Caco-2 (cell line): Measurements from ENCODE around the gene SMIM44. TPM values are rescaled to one million over a fixed set of nuclear protein-coding genes. Genes with fewer than 3 reads are reported as not detected.

Source experiments
- BruUV-seq: library from RNA; stranded (reverse); fragments of 400-500 nt; replicated peaks from 2 replicates; lab custom pipeline; 2021; lab: Mats Ljungman, UMichigan
- CTCF ChIA-PET: fragments of 300-600 bp; sonication (Branson Sonifier 250); formaldehyde crosslinking; loops from one replicate; lab custom pipeline; 2022; ENCODE audit warnings: antibody characterized with exemption; lab: Charles Lee
- POLR2A ChIA-PET: fragments of 300-600 bp; sonication (Branson Sonifier 250); formaldehyde crosslinking; loops from one replicate; lab custom pipeline; 2022; ENCODE audit warnings: antibody characterized with exemption; lab: Charles Lee
- DNase-seq, 2 experiments: peaks; one replicate each; pipeline versions ENCODE4 v3.0.0 to v3.0.0-alpha.2; 2020 to 2022
- H3K27me3 ChIP-seq: replicated peaks from 2 replicates; pipeline ENCODE4 v1.6.0; 2011; ENCODE audit warnings: low read length; ENCODE audit not compliant: control insufficient read depth, insufficient read depth
- H3K36me3 ChIP-seq: 2 replicates; pipeline ENCODE4 v1.5.1; 2011; ENCODE audit warnings: low read length; ENCODE audit not compliant: control insufficient read depth, insufficient read depth
- H3K4me1 ChIP-seq: fragments of 250-450 bp; sonication (Bioruptor Pico); 2 replicates; pipeline ENCODE4 v1.5.1; 2020; ENCODE audit warnings: mild to moderate bottlenecking
- H3K4me3 ChIP-seq: 2 replicates; pipeline ENCODE4 v1.5.1; 2011; ENCODE audit warnings: low read depth, mild to moderate bottlenecking, control low read depth, low read length
- H3K9me3 ChIP-seq: fragments of 250-450 bp; sonication (Bioruptor Pico); 2 replicates; pipeline ENCODE4 v1.5.1; 2020; ENCODE audit warnings: mild to moderate bottlenecking, moderate library complexity
- H3K27ac Mint-ChIP-seq: one replicate; pipeline ENCODE4 v1.8.0; 2022; ENCODE audit warnings: mixed read lengths; ENCODE audit not compliant: unreplicated experiment
- H3K27me3 Mint-ChIP-seq: one replicate; pipeline ENCODE4 v1.8.0; 2022; ENCODE audit warnings: mixed read lengths; ENCODE audit not compliant: insufficient read depth, unreplicated experiment
- H3K36me3 Mint-ChIP-seq: one replicate; pipeline ENCODE4 v1.8.0; 2022; ENCODE audit warnings: mild to moderate bottlenecking, mixed read lengths; ENCODE audit not compliant: insufficient read depth, unreplicated experiment
- H3K4me1 Mint-ChIP-seq: one replicate; pipeline ENCODE4 v1.8.0; 2022; ENCODE audit warnings: low read depth, mixed read lengths; ENCODE audit not compliant: unreplicated experiment
- H3K4me3 Mint-ChIP-seq: one replicate; pipeline ENCODE4 v1.8.0; 2022; ENCODE audit warnings: mild to moderate bottlenecking, moderate library complexity, mixed read lengths; ENCODE audit not compliant: unreplicated experiment
- H3K9me3 Mint-ChIP-seq: one replicate; pipeline ENCODE4 v1.8.0; 2022; ENCODE audit warnings: mixed read lengths; ENCODE audit not compliant: unreplicated experiment
- CTCF ChIP-seq, 2 experiments: fragments of 200-600 bp in 1 of 2; IDR thresholded peaks; 1 replicate in 1 of 2; 2 replicates in 1 of 2; pipeline versions ENCODE4 v1.5.1 to v1.8.0; 2011 to 2022; ENCODE audit warnings: antibody characterized with exemption in 1 of 2, control low read depth in 1 of 2, inconsistent platforms in 1 of 2, low read depth in 1 of 2, low read length in 1 of 2, mild to moderate bottlenecking in 1 of 2, moderate library complexity in 1 of 2; ENCODE audit not compliant: insufficient read depth in 1 of 2, severe bottlenecking in 1 of 2, unreplicated experiment in 1 of 2
- intact Hi-C: fragments of 100-400 bp; cut with micrococcal nuclease; formaldehyde crosslinking; loops from one replicate; pipeline ENCODE4 v1.10.0; 2022; ENCODE audit not compliant: unreplicated experiment
- total RNA-seq: library from RNA; stranded (reverse); gene quantifications from 2 replicates; pipeline ENCODE4 v1.2.3, GENCODE V29; 2022

The SMIM44 gene
- total RNA-seq, 1 experiment from 2014 or later, result not detected

GRCh38 chr19:3518659-3519058, 35.4 kb upstream of the SMIM44 start:
- ChIA-PET CTCF (no interaction called here), POLR2A (no interaction called here)
- Mint-ChIP-seq H3K27me3 (no peaks in the 10 kb centered on the region), H3K36me3 (peaks cover 42% of the 10 kb centered on the region), H3K27ac (no peak overlapping the region), H3K9me3 (no peaks in the 10 kb centered on the region), H3K4me1 (peaks cover 6% of the 10 kb centered on the region), H3K4me3 (no peak overlapping the region)
- intact Hi-C loops, result no loop called here
- Histone ChIP-seq H3K27me3 (no peaks in the 10 kb centered on the region), H3K9me3 (no peaks in the 10 kb centered on the region), H3K4me1 (no peaks in the 10 kb centered on the region), H3K36me3 (no peaks in the 10 kb centered on the region), H3K4me3 (no peak overlapping the region)
- DNase-seq, result no peak
- BruUV-seq, result no TSS peak
- TF ChIP-seq CTCF (IDR thresholded peaks at IDR 0.05; ENCODE audit: insufficient read depth in 1 of 2, low read depth in 1 of 2, low read length in 1 of 2, severe bottlenecking in 1 of 2, unreplicated experiment in 1 of 2), result no peak

GRCh38 chr19:3518255-3518654, 35.0 kb upstream of the SMIM44 start:
- H3K9me3 ChIP-seq, result no peaks in the 10 kb centered on the region
- no peak overlapping the region for H3K4me3 ChIP-seq
- Mint-ChIP-seq H3K9me3 (no peaks in the 10 kb centered on the region), H3K27ac (no peak overlapping the region), H3K4me1 (peaks cover 6% of the 10 kb centered on the region), H3K36me3 (peaks cover 38% of the 10 kb centered on the region), H3K4me3 (no peak overlapping the region), H3K27me3 (no peaks in the 10 kb centered on the region)
- no peaks in the 10 kb centered on the region for H3K27me3 ChIP-seq
- TF ChIP-seq CTCF (IDR thresholded peaks at IDR 0.05; ENCODE audit: insufficient read depth in 1 of 2, low read depth in 1 of 2, low read length in 1 of 2, severe bottlenecking in 1 of 2, unreplicated experiment in 1 of 2), result no peak
- ChIA-PET CTCF (no interaction called here), POLR2A (no interaction called here)
- H3K4me1 ChIP-seq, result no peaks in the 10 kb centered on the region
- BruUV-seq, result no TSS peak
- no peak for DNase-seq
- intact Hi-C loops, result no loop called here
- H3K36me3 ChIP-seq, result no peaks in the 10 kb centered on the region

GRCh38 chr19:3517638-3518037, 34.4 kb upstream of the SMIM44 start:
- no peak for DNase-seq
- H3K4me3 ChIP-seq, result no peak overlapping the region
- no peaks in the 10 kb centered on the region for H3K9me3 Mint-ChIP-seq
- H3K4me1 Mint-ChIP-seq, result peaks cover 6% of the 10 kb centered on the region
- no peak for TF ChIP-seq CTCF (IDR thresholded peaks at IDR 0.05; ENCODE audit: insufficient read depth in 1 of 2, low read depth in 1 of 2, low read length in 1 of 2, severe bottlenecking in 1 of 2, unreplicated experiment in 1 of 2)
- peaks cover 37% of the 10 kb centered on the region for H3K36me3 Mint-ChIP-seq
- H3K27ac Mint-ChIP-seq, result no peak overlapping the region
- ChIA-PET POLR2A (no interaction called here), CTCF (no interaction called here)
- H3K9me3 ChIP-seq, result no peaks in the 10 kb centered on the region
- intact Hi-C loops, result no loop called here
- no peaks in the 10 kb centered on the region for H3K36me3 ChIP-seq
- no peaks in the 10 kb centered on the region for H3K27me3 ChIP-seq
- no TSS peak for BruUV-seq
- no peaks in the 10 kb centered on the region for H3K27me3 Mint-ChIP-seq
- no peaks in the 10 kb centered on the region for H3K4me1 ChIP-seq
- no peak overlapping the region for H3K4me3 Mint-ChIP-seq
